Smooth muscle cell (in vitro differentiated cells): ENCODE data around the gene HERC2. TPM values are rescaled to one million over a fixed set of nuclear protein-coding genes. Genes with fewer than 3 reads are reported as not detected.
"Not testable (repeated sequence)": the region's sequence is repeated elsewhere in the genome, so short reads cannot be mapped to it uniquely, and the experiment has no call there.

ENCODE experiments used
- DNase-seq: peaks from one replicate; lab custom pipeline; 2025; ENCODE audit not compliant: unreplicated experiment; lab: John Stamatoyannopoulos, UW
- H2AFZ ChIP-seq: fragments of 200-600 bp; sonication (generic); 2 replicates; pipeline ENCODE4 v1.6.0; 2016; ENCODE audit warnings: antibody characterized with exemption, low read depth, mild to moderate bottlenecking
- H3F3A ChIP-seq: fragments of 200-600 bp; sonication (generic); 2 replicates; pipeline ENCODE4 v1.6.0; 2017; ENCODE audit warnings: antibody characterized with exemption, low read depth
- H3K27ac ChIP-seq: fragments of 200-600 bp; sonication (generic); 2 replicates; pipeline ENCODE4 v1.5.1; 2016; ENCODE audit warnings: low read depth, mild to moderate bottlenecking
- H3K27me3 ChIP-seq: fragments of 200-600 bp; sonication (generic); 2 replicates; pipeline ENCODE4 v1.6.1; 2016; ENCODE audit warnings: low read depth, mild to moderate bottlenecking
- H3K36me3 ChIP-seq: fragments of 200-600 bp; sonication (generic); 2 replicates; pipeline ENCODE4 v1.5.1; 2016; ENCODE audit warnings: low read depth
- H3K4me1 ChIP-seq: fragments of 200-600 bp; sonication (generic); 2 replicates; pipeline ENCODE4 v1.5.1; 2016; ENCODE audit warnings: low read depth
- H3K4me2 ChIP-seq: fragments of 200-600 bp; sonication (generic); 2 replicates; pipeline ENCODE4 v1.6.0; 2016; ENCODE audit warnings: mild to moderate bottlenecking
- H3K4me3 ChIP-seq: fragments of 200-600 bp; sonication (generic); 2 replicates; pipeline ENCODE4 v1.5.1; 2016; ENCODE audit warnings: mild to moderate bottlenecking
- H3K79me2 ChIP-seq: fragments of 200-600 bp; sonication (generic); 2 replicates; pipeline ENCODE4 v1.6.0; 2016; ENCODE audit warnings: low read depth, mild to moderate bottlenecking
- H3K9ac ChIP-seq: fragments of 200-600 bp; sonication (generic); 2 replicates; pipeline ENCODE4 v1.6.0; 2016; ENCODE audit warnings: low read depth
- H3K9me3 ChIP-seq: fragments of 200-600 bp; sonication (generic); replicated peaks from 2 replicates; pipeline ENCODE4 v1.5.1; 2016; ENCODE audit warnings: low read depth
- H4K20me1 ChIP-seq: fragments of 200-600 bp; sonication (generic); 2 replicates; pipeline ENCODE4 v1.6.0; 2016; ENCODE audit warnings: low read depth
- WGBS: methylation state at CpG from one replicate; pipeline ENCODE4 v1.1.7; 2016; ENCODE audit warnings: low lambda C conversion rate; 5-methylcytosine and 5-hydroxymethylcytosine counted together
- polyA plus RNA-seq: library from polyadenylated mRNA; unstranded; fragments of >200 nt; fragmentation: Nextera tagmentation; extraction: Ambion mirVana; gene quantifications from 2 replicates; pipeline ENCODE4 v1.2.1, GENCODE V29; 2016
- total RNA-seq: library from RNA; depleted of rRNA; stranded (reverse); fragments of >200 nt; gene quantifications from 2 replicates; pipeline ENCODE4 v1.2.3, GENCODE V29; 2014
- TF ChIP-seq, protein P1 (sequence below): fragments of 200-600 bp; sonication (generic); IDR thresholded peaks from 2 replicates; pipeline ENCODE4 v1.5.1; 2017; ENCODE audit warnings: borderline replicate concordance, mild to moderate bottlenecking, antibody characterized with exemption; ENCODE audit not compliant: insufficient read depth, poor library complexity, severe bottlenecking

HERC2 gene
- total and polyA plus RNA-seq, 2 experiments from 2014 or later: 19.9 to 33.1 TPM

DNA sequence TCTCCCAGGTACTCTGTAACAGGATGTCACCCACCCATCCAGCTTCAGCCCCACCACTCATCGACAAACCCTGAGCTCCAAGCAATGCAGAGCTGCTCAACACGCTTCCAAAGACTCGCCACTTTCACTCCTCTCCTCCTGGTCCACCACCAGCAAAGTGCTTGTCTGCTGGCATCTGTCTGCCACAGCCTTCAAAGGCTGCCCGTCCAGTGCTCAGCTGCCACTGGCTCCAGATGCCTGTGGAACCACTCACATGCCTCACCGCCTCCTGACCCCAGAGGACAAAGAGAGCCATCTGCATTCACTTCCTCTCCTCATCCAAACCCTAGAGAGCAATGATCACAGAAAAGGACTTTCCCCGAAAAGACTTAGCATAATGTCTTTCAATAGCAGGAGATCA is 113.4 kb downstream of the HERC2 start:
- Histone ChIP-seq H3K79me2 (no peaks in the 10 kb centered on the region), H3K9ac (no peak overlapping the region), H3K4me3 (no peak overlapping the region), H3F3A (no peaks in the 10 kb centered on the region), H3K27ac (no peak overlapping the region), H3K4me2 (no peak overlapping the region), H3K4me1 (no peaks in the 10 kb centered on the region), H4K20me1 (no peaks in the 10 kb centered on the region), H3K36me3 (no peaks in the 10 kb centered on the region), H3K27me3 (no peaks in the 10 kb centered on the region), H3K9me3 (no peaks in the 10 kb centered on the region), H2AFZ (no peak overlapping the region)
- TF ChIP-seq, protein P1, sequence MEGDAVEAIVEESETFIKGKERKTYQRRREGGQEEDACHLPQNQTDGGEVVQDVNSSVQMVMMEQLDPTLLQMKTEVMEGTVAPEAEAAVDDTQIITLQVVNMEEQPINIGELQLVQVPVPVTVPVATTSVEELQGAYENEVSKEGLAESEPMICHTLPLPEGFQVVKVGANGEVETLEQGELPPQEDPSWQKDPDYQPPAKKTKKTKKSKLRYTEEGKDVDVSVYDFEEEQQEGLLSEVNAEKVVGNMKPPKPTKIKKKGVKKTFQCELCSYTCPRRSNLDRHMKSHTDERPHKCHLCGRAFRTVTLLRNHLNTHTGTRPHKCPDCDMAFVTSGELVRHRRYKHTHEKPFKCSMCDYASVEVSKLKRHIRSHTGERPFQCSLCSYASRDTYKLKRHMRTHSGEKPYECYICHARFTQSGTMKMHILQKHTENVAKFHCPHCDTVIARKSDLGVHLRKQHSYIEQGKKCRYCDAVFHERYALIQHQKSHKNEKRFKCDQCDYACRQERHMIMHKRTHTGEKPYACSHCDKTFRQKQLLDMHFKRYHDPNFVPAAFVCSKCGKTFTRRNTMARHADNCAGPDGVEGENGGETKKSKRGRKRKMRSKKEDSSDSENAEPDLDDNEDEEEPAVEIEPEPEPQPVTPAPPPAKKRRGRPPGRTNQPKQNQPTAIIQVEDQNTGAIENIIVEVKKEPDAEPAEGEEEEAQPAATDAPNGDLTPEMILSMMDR: no peak
- 93% methylated on average over 6 of the region's 6 CpGs for WGBS
- DNase-seq: no peak

DNA sequence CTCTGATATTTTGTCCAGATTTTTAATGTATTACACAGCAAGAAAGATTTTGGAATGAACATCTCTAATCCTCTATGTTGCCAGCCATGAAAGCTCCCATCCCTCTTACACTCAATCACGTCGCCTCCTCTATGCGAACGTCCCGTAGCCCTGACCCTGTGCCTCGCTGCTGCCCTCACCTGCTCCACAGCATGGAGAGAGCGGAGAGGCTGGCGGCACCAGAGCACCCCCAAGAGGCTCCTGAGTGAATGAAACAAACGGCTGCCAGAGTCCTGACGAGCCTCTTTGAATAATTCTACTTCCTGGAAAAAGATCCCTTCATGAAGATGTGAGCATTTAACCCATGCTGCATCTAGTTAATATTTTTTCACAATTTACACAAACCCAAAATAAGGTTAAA is 116.3 kb downstream of the HERC2 start:
- H3K4me1 ChIP-seq, H3K4me3 ChIP-seq, H3K27me3 ChIP-seq, H2AFZ ChIP-seq, H3K9me3 ChIP-seq, H3K4me2 ChIP-seq, H3F3A ChIP-seq, H4K20me1 ChIP-seq, H3K9ac ChIP-seq, DNase-seq, H3K27ac ChIP-seq, H3K79me2 ChIP-seq, H3K36me3 ChIP-seq: not testable (repeated sequence)
- WGBS: no CpG with 5 or more reads among the region's 10 CpGs

DNA sequence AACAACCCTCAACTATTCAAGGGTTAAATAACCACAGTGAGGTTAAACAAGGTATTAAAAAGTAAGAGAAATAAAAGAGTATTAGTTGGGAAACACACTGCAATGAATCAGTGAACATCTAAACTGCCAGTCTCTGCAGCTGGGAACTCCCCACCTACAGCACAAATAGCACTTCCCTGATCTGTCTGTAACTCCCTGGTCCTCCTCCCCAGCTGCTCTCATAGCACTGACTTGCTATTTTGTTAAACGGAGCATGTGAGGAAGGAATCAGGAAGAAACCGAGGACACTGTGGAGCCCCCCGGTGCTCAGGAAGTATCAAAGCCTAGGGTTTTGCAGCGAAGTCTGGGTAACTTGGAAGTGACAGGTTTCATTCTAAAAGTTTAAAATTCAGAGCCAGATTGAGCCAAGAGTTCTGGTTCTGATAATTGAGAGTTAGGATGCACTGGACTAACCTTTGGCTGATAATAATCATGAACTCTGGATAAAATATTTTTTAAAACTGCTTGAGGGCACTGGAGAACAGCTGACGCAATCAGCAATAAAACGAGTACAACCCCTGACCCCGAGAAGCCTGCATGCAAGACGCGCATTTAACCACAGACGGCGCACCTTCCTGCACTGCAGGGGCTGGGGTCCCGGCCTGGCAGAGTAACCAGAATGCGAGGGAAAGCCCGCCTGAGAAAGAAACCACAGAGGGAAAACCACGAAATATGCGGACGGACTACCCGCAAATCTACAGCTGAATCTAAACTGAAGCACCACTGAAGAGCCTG is 118.7 kb downstream of the HERC2 start:
- H3K4me2 ChIP-seq, H3K4me3 ChIP-seq: not testable (repeated sequence)

DNA sequence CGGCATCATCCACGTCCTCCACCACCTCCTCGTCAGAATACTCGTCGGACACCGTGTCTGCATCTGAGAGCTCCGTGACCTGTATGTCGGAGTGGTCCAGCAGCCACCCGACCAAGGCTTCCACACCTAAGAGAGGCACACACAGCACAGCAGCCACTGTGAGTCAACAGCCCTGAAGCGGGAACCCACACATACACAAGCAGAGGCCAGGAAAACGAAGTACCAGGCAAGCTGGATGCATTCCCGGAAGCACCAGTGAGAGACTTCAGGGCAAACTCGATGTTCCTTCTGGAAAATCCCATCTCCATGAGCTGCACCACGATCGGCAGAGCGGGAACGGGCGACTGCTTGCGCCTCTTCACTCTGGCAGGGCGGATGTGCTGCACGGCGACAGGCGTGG is 119.9 kb downstream of the HERC2 start:
- not testable (repeated sequence) for H4K20me1 ChIP-seq, H3K4me3 ChIP-seq, H2AFZ ChIP-seq, H3F3A ChIP-seq, H3K4me2 ChIP-seq, H3K27ac ChIP-seq, H3K27me3 ChIP-seq, H3K36me3 ChIP-seq, DNase-seq, H3K9me3 ChIP-seq, H3K4me1 ChIP-seq, H3K9ac ChIP-seq, H3K79me2 ChIP-seq
- WGBS: 99% methylated on average over 10 of the region's 23 CpGs

More for the DNA sequence above, 118.7 kb downstream of the HERC2 start:
- DNase-seq, H3K4me1 ChIP-seq, H3K36me3 ChIP-seq, H3K27me3 ChIP-seq, H3F3A ChIP-seq, H2AFZ ChIP-seq, H3K9ac ChIP-seq, H3K27ac ChIP-seq, H4K20me1 ChIP-seq, H3K79me2 ChIP-seq, H3K9me3 ChIP-seq: not testable (repeated sequence)
- WGBS: 80% methylated on average over 16 of the region's 18 CpGs

DNA sequence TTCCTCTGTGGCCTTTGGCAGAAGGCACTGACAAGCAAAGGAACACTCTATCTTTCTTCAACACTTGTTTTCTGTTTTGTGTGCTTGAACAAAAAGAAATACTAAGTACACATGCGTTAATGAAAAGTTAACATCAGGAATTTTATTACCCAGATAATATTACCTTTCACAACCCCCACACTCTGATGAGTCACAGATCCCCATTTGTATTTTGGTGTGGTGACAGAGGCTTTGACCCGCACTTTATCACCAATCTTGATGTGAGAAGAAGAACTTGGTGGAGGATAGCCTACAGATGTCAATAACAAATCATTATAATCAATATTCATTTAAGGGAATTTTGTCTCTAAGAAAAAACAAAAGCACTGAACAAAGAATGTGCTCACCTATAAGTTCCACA is 123.8 kb downstream of the HERC2 start:
- H3K4me1 ChIP-seq, H2AFZ ChIP-seq: not testable (repeated sequence)

DNA sequence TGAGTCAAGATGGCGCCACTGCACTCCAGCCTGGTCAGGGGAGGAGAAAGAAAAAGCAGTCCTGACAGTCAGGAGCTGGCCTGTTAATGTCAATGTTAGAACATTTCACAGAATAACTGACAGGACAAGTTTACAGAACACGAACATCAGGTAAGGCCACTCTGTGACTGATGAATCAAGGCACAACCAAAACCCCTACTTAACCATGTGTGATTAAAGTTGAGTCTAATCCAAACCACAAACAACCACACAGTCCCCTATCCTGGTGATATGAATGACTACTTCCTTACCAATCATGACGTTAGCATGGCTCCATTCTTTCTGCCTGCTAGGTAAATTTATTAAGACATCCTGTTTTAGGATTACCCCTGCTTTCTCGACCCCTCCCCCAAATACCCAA is 124.3 kb downstream of the HERC2 start:
- H3K4me1 ChIP-seq, H3K36me3 ChIP-seq, H3K27ac ChIP-seq, H3K79me2 ChIP-seq, H3K9me3 ChIP-seq, H2AFZ ChIP-seq, H3K4me2 ChIP-seq, H3K9ac ChIP-seq, H3K4me3 ChIP-seq, H3F3A ChIP-seq, DNase-seq, H3K27me3 ChIP-seq, H4K20me1 ChIP-seq: not testable (repeated sequence)
- WGBS: 88% methylated on average over 4 of the region's 4 CpGs

More for the DNA sequence above, 123.8 kb downstream of the HERC2 start:
- 93% methylated on average over 2 of the region's 2 CpGs for WGBS
- not testable (repeated sequence) for H3K4me3 ChIP-seq, H3K27me3 ChIP-seq, H3K9ac ChIP-seq, H3K27ac ChIP-seq, H4K20me1 ChIP-seq, H3K79me2 ChIP-seq, H3K9me3 ChIP-seq, DNase-seq, H3K4me2 ChIP-seq, H3F3A ChIP-seq, H3K36me3 ChIP-seq

DNA sequence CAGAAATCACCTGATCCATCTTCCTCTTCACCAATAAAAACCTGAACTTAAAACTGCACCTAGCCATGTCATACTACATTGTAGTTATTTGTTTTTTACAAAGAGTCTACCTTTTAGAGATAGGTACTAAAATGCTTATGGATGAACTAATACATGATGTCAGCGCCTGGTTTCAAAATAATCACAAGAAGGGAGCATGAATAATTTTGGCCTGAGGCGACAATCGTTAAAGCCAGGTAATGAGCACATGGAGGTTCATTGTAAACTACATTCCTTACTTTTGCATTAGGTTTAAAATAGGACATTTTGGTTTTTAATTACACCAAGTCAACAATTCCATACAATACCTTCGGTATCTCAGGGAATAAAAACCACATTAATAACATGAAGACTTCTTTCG is 125.4 kb downstream of the HERC2 start:
- H3F3A ChIP-seq, H3K4me2 ChIP-seq, DNase-seq, H3K9ac ChIP-seq, H3K9me3 ChIP-seq, H3K4me1 ChIP-seq, H4K20me1 ChIP-seq, H3K4me3 ChIP-seq, H3K79me2 ChIP-seq, H3K27me3 ChIP-seq, H2AFZ ChIP-seq, H3K27ac ChIP-seq, H3K36me3 ChIP-seq: not testable (repeated sequence)
- WGBS: 88% methylated on average over 5 of the region's 5 CpGs
